Natural killer cell (primary cell): Measurements from ENCODE around the gene CLEC10A. TPM values are rescaled to one million over a fixed set of nuclear protein-coding genes. Genes with fewer than 3 reads are reported as not detected.
"Not testable (repeated sequence)": the region's sequence is repeated elsewhere in the genome, so short reads cannot be mapped to it uniquely, and the experiment has no call there.

Experiments
- ATAC-seq, 3 donors: fragments of 150-1000 bp in 2 of 3; fragments of 200-7000 bp in 1 of 3; cut with Tn5 transposase; 1 replicate in 1 of 3; 2 replicates in 2 of 3; pipeline ENCODE4 v1.10.0; 2021; ENCODE audit warnings: mild to moderate bottlenecking in 2 of 3, moderate library complexity in 2 of 3
- DNase-seq, 2 donors: peaks; one replicate each; pipeline versions ENCODE4 v3.0.0 to v3.0.0-alpha.2; 2013 to 2021; ENCODE audit warnings: mixed read lengths in 1 of 2
- H3K27ac ChIP-seq: one replicate; pipeline ENCODE4 v1.5.1; 2013; ENCODE audit warnings: mild to moderate bottlenecking, low read length
- H3K27me3 ChIP-seq: one replicate; pipeline ENCODE4 v1.6.1; 2013; ENCODE audit warnings: low read length; ENCODE audit not compliant: control insufficient read depth, insufficient read depth
- H3K36me3 ChIP-seq: one replicate; pipeline ENCODE4 v1.6.1; 2013; ENCODE audit warnings: low read length; ENCODE audit not compliant: control insufficient read depth, insufficient read depth
- H3K4me1 ChIP-seq: one replicate; pipeline ENCODE4 v1.6.1; 2013; ENCODE audit warnings: low read length; ENCODE audit not compliant: control insufficient read depth, insufficient read depth
- H3K4me3 ChIP-seq: one replicate; pipeline ENCODE4 v1.5.1; 2013; ENCODE audit warnings: low read length
- H3K9me3 ChIP-seq: one replicate; pipeline ENCODE4 v1.6.1; 2013; ENCODE audit warnings: low read length; ENCODE audit not compliant: control insufficient read depth, insufficient read depth
- H3K27ac Mint-ChIP-seq, 2 donors: one replicate each; pipeline ENCODE4 v1.8.0; 2022; ENCODE audit warnings: mild to moderate bottlenecking in 2 of 2, mixed read lengths in 2 of 2, moderate library complexity in 1 of 2
- H3K27me3 Mint-ChIP-seq, 2 donors: one replicate each; pipeline ENCODE4 v1.8.0; 2022; ENCODE audit warnings: low read depth in 2 of 2, mixed read lengths in 2 of 2
- H3K36me3 Mint-ChIP-seq: one replicate; pipeline ENCODE4 v1.8.0; 2022; ENCODE audit warnings: mixed read lengths
- H3K4me1 Mint-ChIP-seq, 2 donors: one replicate each; pipeline ENCODE4 v1.8.0; 2022; ENCODE audit warnings: mixed read lengths in 2 of 2
- H3K4me3 Mint-ChIP-seq: one replicate; pipeline ENCODE4 v1.8.0; 2022; ENCODE audit warnings: mild to moderate bottlenecking, moderate library complexity, mixed read lengths
- H3K9me3 Mint-ChIP-seq, 2 donors: one replicate each; pipeline ENCODE4 v1.8.0; 2022; ENCODE audit warnings: mixed read lengths in 2 of 2
- WGBS: methylation state at CpG from one replicate; pipeline ENCODE4 v1.1.7; 2013; ENCODE audit warnings: missing lambda C conversion rate; ENCODE audit not compliant: insufficient coverage; 5-methylcytosine and 5-hydroxymethylcytosine counted together
- intact Hi-C: fragments of 100-400 bp; cut with micrococcal nuclease; formaldehyde crosslinking; loops from one replicate; pipeline ENCODE4 v1.14.2; 2022
- total RNA-seq, 4 donors: library from RNA; stranded (reverse); fragments of 120-200 nt in 1 of 4; gene quantifications; one replicate each; pipeline versions ENCODE4 v1.2.3 to v1.2.4, GENCODE V29; 2013 to 2022
- TF ChIP-seq, protein P1 (sequence below): fragments of 200-600 bp; IDR thresholded peaks from one replicate; pipeline ENCODE4 v1.8.0; 2022; ENCODE audit warnings: antibody characterized with exemption

CLEC10A gene
- total RNA-seq, 3 donors from 2014 or later (not counting 1 experiment from before 2014, with no cell fraction given) = 0.54 to 2.2 (median 1.8) TPM

DNA sequence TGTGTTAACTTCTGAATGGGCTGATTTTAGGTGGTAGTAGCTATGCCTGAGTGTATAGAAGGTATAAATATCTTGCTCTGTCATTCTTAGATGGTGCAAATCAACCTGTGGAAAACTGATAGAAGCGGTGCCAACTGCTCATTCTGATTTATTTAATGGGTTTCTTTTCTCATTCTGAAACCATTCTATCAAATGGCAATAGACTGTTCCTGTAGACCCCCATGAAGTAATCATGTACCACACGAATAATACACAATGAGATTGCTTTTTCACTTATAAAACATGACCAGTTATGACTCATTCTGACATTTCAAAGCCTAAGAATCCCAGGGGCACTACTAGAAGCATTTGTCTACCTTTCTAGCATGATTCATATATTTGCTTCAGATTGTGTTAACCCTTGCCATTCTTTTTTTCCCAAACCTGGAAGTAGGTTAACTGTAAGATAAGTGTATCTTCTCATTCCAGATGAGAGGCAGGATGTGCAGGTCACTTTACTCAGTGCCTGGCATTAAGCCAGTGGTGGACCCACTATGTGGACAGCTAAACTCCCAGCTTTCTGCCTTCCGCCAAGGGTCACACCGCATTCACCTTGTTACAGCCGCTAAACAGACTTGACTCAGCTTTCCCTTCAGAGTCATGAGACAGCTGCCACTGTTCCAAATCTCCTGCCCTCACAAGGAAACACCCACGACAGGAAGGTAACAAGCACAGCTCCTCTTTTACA lies 19.7 kb downstream of the CLEC10A start:
- Histone ChIP-seq H3K4me1 (no peaks in the 10 kb centered on the region), H3K4me3 (no peak overlapping the region), H3K27ac (no peak overlapping the region), H3K36me3 (no peaks in the 10 kb centered on the region), H3K27me3 (no peaks in the 10 kb centered on the region), H3K9me3 (no peaks in the 10 kb centered on the region)
- peaks cover 0 to 3% of the 10 kb centered on the region in 2 donors for H3K4me1 Mint-ChIP-seq
- DNase-seq (no peak), ATAC-seq (no peak)
- no peaks in the 10 kb centered on the region for H3K36me3 Mint-ChIP-seq
- intact Hi-C loops = no loop called here
- no peaks in the 10 kb centered on the region for H3K9me3 Mint-ChIP-seq
- peaks cover 8 to 11% of the 10 kb centered on the region in 2 donors for H3K27me3 Mint-ChIP-seq
- TF ChIP-seq, protein P1, sequence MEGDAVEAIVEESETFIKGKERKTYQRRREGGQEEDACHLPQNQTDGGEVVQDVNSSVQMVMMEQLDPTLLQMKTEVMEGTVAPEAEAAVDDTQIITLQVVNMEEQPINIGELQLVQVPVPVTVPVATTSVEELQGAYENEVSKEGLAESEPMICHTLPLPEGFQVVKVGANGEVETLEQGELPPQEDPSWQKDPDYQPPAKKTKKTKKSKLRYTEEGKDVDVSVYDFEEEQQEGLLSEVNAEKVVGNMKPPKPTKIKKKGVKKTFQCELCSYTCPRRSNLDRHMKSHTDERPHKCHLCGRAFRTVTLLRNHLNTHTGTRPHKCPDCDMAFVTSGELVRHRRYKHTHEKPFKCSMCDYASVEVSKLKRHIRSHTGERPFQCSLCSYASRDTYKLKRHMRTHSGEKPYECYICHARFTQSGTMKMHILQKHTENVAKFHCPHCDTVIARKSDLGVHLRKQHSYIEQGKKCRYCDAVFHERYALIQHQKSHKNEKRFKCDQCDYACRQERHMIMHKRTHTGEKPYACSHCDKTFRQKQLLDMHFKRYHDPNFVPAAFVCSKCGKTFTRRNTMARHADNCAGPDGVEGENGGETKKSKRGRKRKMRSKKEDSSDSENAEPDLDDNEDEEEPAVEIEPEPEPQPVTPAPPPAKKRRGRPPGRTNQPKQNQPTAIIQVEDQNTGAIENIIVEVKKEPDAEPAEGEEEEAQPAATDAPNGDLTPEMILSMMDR = no peak
- H3K4me3 Mint-ChIP-seq = no peak overlapping the region
- no peak overlapping the region for H3K27ac Mint-ChIP-seq
- 63% methylated on average over 6 of the region's 6 CpGs for WGBS

DNA sequence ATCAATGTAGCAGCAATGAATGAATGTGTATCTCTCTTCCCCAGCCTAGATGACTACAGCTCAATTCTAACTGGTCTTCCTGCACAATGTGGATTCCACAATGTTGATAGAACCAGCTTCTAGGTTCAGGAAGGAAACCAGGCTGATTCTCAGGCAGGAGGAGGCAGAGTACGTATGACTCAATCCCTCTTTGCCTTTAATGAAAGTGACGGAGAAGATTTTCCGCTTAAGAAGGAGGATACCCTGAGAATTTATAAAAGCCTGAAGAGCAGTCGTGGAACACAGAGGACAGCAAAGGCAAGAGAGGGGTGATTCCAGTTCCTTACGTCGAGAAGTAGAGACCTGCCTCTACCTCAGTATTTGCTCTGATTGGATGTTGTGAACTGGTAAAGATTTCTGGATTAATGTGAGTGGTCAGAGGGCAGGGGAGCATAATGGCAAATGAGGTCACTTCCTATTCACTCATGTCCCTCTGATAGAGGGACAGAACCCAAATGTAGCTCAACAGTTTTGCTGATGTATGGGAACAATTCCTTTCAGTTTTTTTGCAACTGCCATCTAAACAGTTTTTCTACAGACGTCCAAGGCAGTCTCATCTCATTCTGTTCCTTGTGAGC lies 21.1 kb downstream of the CLEC10A start:
- intact Hi-C loops = no loop called here
- H3K27me3 ChIP-seq = no peaks in the 10 kb centered on the region
- no peak overlapping the region for H3K27ac ChIP-seq
- DNase-seq (no peak), ATAC-seq (no peak)
- H3K4me1 ChIP-seq = no peaks in the 10 kb centered on the region
- no peaks in the 10 kb centered on the region for H3K36me3 ChIP-seq
- H3K27ac Mint-ChIP-seq = no peak overlapping the region
- H3K27me3 Mint-ChIP-seq = peaks cover 8 to 13% of the 10 kb centered on the region in 2 donors
- no peaks in the 10 kb centered on the region for H3K9me3 ChIP-seq
- peaks cover 0 to 3% of the 10 kb centered on the region in 2 donors for H3K4me1 Mint-ChIP-seq
- H3K9me3 Mint-ChIP-seq = no peaks in the 10 kb centered on the region
- H3K36me3 Mint-ChIP-seq = no peaks in the 10 kb centered on the region
- TF ChIP-seq, protein P1 = no peak
- H3K4me3 Mint-ChIP-seq = no peak overlapping the region
- no peak overlapping the region for H3K4me3 ChIP-seq
- WGBS = 91% methylated on average over 7 of the region's 7 CpGs

DNA sequence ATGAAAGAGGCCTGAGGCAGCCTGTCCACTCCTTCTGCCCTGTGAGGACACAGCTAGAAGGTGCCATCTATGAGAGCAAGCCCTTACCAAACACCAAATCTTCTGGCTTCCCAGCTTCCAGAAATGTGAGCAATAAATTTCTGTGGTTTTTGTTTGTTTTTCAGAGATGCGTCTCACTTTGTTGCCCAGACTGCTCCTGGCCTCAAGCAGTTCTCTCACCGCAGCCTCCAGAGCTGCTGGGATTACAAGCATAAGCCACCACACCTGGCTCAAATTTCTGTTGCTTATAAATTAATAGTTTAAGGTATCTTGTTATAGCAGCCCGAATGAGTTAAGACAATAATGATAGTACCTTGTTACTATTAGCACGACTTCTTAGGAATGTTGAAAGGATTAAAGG lies 23.7 kb downstream of the CLEC10A start:
- Histone ChIP-seq H3K36me3 (no peaks in the 10 kb centered on the region), H3K27ac (no peak overlapping the region), H3K27me3 (no peaks in the 10 kb centered on the region), H3K4me3 (no peak overlapping the region), H3K4me1 (peaks cover 5% of the 10 kb centered on the region), H3K9me3 (no peaks in the 10 kb centered on the region)
- TF ChIP-seq, protein P1 = no peak
- no peak for ATAC-seq
- no peak overlapping the region for H3K4me3 Mint-ChIP-seq
- H3K27me3 Mint-ChIP-seq = peaks cover 7 to 8% of the 10 kb centered on the region in 2 donors
- H3K36me3 Mint-ChIP-seq = no peaks in the 10 kb centered on the region
- peaks cover 4 to 8% of the 10 kb centered on the region in 2 donors for H3K4me1 Mint-ChIP-seq
- 92% methylated on average over 4 of the region's 4 CpGs for WGBS
- H3K27ac Mint-ChIP-seq = no peak overlapping the region
- DNase-seq = no peak
- intact Hi-C loops = no loop called here
- H3K9me3 Mint-ChIP-seq = no peaks in the 10 kb centered on the region

DNA sequence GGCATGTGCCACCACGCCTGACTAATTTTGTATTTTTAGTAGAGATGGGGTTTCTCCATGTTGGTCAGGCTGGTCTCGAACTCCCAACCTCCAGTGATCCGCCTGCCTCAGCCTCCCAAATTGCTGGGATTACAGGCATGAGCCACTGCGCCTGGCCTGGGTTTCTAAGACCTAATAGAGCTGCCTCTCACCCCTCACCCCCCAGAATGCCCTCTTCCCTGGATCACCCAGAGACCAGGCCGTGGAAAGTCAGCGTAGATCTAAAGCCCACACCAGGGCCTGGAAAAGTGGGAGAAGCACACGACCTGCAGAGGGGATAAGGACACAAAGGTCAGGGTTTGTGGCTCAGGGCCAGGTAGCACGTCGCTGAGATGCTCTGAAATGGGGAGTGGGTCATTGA lies 29.5 kb downstream of the CLEC10A start:
- not testable (repeated sequence) for H3K27ac Mint-ChIP-seq, H3K27me3 Mint-ChIP-seq
- 87% methylated on average over 8 of the region's 9 CpGs for WGBS

More for the DNA sequence above, 29.5 kb downstream of the CLEC10A start:
- ATAC-seq, intact Hi-C loops, H3K4me3 ChIP-seq, H3K9me3 Mint-ChIP-seq, H3K36me3 ChIP-seq, H3K27ac ChIP-seq, H3K4me3 Mint-ChIP-seq, H3K36me3 Mint-ChIP-seq, H3K9me3 ChIP-seq, DNase-seq, H3K27me3 ChIP-seq: not testable (repeated sequence)
- H3K4me1 ChIP-seq = peaks cover 19% of the 10 kb centered on the region
- peaks cover 20 to 21% of the 10 kb centered on the region in 2 donors for H3K4me1 Mint-ChIP-seq
